HG02763 (cell line): ENCODE results near the gene CCBE1.
"Not testable (repeated sequence)": the region's sequence is repeated elsewhere in the genome, so short reads cannot be mapped to it uniquely, and the experiment has no call there.

Experiments
- ATAC-seq: cut with Tn5 transposase; IDR thresholded peaks from one replicate; pipeline ENCODE4 v1.9.1; 2021; ENCODE audit warnings: mild to moderate bottlenecking, moderate library complexity; ENCODE audit not compliant: unreplicated experiment

Gene CCBE1

GRCh38 chr18:59658941-59659340 lies 38.3 kb downstream of the CCBE1 start:
- ATAC-seq: no peak

GRCh38 chr18:59657012-59657411 lies 40.2 kb downstream of the CCBE1 start:
- no peak for ATAC-seq

DNA sequence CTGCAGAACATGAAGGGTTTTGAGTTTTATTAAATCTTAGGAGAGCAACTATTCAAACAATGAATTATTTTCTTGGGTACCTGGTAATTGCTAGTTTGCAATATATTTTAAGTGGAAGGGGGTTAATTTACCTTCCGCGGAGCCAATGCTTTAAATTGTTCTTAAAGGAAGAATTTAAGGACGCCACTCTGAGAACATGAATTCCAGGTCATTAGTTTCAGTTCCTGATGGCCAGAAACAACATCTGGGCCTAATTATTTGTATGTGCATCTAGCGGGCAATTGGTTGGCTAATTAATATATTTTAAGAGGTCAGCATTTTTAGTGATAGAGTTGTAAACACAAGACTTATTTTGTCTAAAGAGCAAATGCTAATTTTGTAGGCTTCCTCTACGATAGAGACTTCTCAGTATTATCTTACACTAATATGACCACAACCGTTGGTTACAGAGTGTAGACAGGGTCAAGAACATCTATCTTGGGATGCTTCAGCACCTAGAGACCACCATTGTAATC lies 40.8 kb downstream of the CCBE1 start:
- ATAC-seq: no peak

DNA sequence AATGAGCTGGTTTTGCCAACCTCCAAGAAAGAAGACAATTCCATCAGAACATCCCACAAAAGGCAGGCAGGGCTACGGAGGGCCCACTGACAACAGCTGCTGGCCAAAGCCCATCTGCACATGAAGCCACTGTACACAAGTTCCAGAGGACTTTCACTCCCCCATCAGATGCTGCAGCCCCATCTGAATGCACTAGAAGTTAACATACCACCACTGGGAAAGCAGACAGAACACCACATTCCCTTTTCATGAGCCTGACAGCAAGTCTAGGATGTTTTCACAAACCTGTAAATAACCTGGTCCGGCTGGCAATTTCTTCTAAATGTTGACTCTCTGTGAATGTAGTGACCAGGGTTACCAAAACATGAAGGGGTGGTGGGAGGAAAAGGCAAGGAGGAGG lies 41.5 kb downstream of the CCBE1 start:
- no peak for ATAC-seq

DNA sequence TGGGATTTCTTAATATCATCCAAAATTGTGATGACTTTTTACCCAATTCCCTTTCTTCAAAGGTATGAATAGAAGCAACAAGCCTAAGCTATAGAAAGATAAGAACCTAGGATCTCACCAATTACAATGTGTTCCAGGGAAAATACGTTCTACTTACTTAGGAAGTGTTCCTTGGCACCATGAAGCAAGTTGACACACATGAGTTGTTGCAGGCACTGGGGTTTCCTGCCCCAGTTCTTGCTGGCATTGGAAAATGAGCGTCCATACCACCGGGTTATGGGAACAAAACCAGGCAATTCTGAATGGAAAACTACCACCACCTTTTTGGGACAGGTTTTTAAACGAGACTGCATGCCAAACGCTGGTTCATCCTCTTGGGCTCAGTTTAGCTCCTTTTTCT lies 46.2 kb downstream of the CCBE1 start:
- no peak for ATAC-seq

GRCh38 chr18:59650266-59650820 lies 46.9 kb downstream of the CCBE1 start:
- ATAC-seq: no peak

DNA sequence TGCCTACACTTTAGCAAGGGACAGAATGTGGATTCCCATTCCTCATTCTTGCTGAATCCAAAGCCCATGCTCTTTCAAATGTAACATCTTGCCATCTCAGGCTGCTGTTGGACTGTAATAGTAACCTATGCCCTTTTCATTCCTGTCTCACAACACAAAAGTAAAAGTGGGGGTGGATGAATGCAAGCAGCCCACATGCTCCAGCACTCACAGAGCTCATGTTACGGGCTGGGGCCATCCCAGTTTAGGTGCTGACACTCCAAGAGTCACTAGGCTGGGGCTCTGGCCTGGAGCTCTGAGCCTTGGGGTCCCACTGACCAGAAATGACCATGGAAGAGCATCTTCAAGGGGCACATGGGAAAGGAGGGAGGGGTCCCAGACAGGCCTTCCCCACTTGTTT lies 47.6 kb downstream of the CCBE1 start:
- no peak for ATAC-seq

GRCh38 chr18:59648469-59648868 lies 48.8 kb downstream of the CCBE1 start:
- not testable (repeated sequence) for ATAC-seq

DNA sequence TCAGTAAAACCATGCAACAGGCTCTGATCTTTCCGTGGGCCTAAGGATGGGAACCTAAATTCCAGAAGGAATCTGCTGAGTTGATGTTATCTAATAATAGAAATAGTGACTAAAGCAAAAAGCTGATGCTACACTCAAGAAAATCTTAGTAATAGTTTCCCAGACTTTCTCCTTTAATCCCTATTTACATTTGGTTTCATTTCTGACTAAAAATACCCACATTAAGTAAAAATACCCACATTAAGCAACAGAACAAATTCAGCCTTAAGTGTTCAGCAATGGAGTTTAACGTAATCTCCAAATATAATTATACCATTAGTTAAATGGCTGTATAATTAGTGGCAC lies 50.3 kb downstream of the CCBE1 start:
- no peak for ATAC-seq

DNA sequence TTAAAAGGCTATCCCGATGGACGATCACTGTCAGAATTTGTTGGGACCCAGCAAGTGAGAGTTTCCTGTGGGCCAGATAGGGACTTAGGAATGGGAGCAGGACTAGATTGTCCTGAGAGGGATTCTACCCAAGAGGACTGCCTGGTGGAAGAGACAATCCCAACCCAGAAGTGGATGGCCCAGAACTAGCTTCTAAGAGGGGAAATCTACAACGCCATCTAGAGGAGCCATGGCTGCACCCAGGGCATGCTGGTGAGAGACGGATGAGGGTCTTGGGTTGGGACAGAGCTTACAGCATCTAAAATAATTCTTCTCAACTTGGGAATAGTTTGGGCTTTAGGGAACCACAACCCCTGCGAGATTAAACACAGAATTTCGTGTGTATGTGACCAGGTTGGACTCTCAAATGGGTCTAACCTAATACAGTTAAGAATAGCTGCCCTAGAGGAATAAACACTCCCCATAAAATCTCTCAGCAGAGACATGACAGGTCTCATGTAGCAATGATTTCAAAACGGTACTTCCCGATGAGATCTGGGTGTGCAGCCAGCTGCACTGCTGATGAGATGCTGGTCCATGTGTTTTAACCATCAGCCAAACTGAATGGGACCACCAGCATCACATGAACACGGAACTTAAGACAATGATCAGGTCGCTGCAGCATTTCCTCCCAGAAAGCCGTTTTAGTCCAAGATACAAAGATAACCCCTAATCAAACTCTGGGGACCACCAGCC lies 50.8 kb downstream of the CCBE1 start:
- ATAC-seq: no peak

DNA sequence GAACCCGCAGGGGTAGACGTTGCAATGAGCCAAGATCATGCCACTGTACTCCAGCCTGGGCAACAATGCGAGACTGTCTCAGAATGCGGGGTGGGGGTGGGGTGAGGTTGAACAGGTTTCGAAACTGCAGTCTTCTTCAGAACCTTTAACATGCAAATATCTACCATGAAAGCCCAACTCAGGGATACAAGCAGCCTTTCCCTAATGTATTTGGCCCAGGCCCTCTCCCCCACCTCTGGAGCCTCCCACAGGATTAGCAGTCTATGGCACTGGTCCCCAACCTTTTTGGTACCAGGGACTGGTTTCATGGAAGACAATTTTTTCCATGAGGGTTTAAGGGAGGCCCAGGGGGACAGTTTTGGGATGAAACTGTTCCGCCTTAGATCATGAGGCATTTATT lies 53.5 kb downstream of the CCBE1 start:
- ATAC-seq: no peak

DNA sequence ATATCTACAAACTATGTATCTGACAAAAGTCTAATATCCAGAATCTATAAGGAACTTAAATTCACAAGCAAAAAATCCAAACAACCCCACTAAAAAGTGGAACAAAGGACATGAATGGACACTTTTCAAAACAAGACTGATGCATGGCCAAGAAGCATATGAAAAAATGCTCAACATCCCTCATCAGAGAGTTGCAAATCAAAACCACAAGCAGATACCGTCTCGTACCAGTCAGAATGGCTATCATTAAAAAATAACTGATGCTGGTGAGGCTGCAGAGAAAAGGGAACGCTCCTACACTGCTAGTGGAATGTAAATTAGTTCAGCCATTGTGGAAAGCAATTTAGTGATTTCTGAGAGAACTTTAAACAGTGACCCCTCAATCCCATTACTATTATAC lies 56.5 kb downstream of the CCBE1 start:
- ATAC-seq: no peak

DNA sequence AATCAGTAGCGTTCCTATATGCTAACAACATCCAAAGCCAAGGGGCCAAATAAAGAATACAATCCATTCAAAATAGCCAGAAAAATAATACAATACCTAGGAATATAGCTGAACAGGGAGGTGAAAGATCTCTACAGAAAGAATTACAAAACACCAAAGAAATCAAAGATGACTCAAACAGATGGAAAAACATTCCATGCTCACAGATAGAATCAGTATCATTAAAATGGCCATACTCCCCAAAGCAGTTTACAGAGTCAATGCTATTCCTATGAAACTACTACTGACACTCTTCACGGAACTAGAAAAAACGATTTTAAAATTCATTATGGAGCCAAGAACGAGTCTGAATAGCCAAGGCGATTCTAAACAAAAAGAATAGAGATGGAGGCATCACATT lies 57.4 kb downstream of the CCBE1 start:
- ATAC-seq: no peak

GRCh38 chr18:59639136-59639535 lies 58.1 kb downstream of the CCBE1 start:
- no peak for ATAC-seq

GRCh38 chr18:59633961-59634485 lies 63.2 kb downstream of the CCBE1 start:
- no peak for ATAC-seq

DNA sequence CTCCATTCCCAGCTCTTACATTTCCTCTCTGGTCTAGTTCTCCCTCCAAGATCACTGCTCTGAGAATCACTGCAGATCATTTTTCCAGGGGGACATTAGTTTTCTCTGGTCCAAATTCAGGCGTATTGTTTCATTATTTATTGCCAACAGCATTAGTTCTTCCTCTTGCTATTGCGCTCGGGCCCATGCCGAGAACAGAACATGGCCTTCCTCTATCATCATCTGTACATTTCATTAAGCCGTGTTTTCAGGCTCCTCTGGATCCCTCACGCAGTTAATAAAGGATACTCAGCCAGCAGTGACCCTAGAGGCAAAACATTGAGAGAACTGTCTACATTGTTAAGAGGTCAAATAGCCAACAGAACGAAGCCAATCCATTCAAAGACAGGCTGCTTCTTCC lies 63.9 kb downstream of the CCBE1 start:
- no peak for ATAC-seq

DNA sequence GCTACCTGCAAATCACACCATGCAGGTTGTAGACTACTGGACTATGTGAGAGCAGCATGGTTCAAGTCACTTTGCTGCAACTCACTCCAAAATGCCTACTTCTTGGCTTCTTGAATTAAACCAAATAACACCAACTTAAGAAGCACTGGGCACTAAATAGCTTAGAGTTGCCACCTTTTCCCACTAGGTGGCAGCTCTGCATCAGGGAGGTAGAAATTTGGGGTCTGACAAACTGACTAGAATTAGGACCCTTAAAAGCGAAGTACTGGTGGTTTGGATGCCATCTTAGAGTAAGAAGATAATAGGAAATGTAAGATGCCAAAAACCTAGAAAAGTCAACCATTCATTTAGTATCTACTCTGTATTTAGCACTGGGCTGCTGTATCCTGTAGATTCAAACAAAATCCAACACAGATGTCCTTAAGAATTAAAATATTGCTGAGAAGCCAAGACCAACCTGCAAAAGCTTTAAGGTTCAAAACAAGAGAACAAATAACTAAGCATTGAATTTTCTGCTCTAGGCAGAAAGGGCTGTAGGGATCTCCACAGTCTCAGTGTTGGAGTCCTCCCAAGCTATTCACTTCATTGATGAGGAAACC lies 65.5 kb downstream of the CCBE1 start:
- no peak for ATAC-seq

DNA sequence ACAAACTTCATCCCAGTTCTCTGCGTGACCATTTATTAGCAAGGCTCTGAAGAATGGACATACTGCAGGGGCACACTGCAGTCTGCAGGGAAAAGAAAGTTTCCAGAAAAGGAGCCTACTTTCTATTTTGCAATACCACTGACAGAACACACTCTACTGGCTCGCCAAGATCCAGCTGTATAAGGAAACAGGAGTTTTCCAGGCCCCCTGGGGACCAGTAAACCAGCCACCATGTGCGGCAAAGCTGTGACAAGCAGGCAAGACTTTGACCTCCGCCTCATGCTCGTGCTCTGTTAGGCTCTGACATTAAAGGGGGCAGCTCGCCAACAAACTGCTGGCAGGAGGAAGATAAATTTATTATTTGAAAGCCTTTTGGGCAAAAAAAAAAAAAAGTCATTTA lies 67.3 kb downstream of the CCBE1 start:
- no peak for ATAC-seq

- ATAC-seq: no peak
Measured at GRCh38 chr18:59628995-59629394, 68.2 kb downstream of the CCBE1 start.

GRCh38 chr18:59627414-59627813 lies 69.8 kb downstream of the CCBE1 start:
- no peak for ATAC-seq

DNA sequence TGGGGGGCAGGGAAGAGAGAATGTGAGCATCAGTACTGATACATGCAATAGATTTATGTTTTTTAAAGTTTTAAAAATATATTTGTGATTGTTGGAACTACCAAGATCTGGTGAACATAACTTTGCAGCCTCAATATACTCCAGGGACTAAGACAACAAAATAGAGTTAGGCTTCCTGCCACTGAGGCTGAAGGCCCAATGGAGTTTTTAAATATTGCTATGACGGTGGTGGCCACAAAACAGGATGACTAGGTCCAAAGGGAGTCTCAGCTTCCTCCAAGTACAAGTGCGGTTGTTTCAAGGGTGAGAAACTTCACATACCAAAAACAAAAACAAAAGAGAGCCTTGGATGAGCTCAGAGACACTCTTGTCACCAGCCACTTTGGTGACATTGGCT lies 72.9 kb downstream of the CCBE1 start:
- ATAC-seq: no peak
